HT-29 (cell line): Measurements from ENCODE around the gene SLC43A3. TPM values are rescaled to one million over a fixed set of nuclear protein-coding genes. Genes with fewer than 3 reads are reported as not detected.

Experiments
- DNase-seq: peaks from one replicate; pipeline ENCODE4 v3.0.0-alpha.2; 2015; ENCODE audit warnings: low spot score
- total RNA-seq: library from RNA; depleted of rRNA; stranded (reverse); fragments of >200 nt; shearing (Covaris generic); gene quantifications from 2 replicates; pipeline ENCODE4 v1.2.3, GENCODE V29; 2014

The SLC43A3 gene
- total RNA-seq, 1 experiment from 2014 or later, result not detected

DNA sequence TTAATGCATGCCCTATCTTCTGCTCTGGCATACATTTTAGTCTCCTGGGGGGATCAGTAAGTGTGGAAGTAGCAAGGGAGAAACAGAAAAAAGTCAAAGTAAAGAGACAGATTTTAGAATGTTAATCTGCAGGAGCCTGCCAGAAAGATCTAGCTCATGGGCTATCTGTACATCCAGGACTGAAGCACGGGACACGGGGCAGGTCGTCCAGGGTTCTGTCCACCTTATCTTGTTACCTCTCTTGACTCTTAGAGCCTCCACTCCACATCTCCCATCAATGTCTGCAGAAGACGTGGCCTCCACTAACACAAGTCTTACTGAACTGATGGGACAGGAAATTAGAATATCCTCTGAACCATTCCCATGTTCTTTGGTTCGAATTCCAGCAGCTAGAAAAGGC is 1.7 kb upstream of the SLC43A3 start:
- no peak for DNase-seq

DNA sequence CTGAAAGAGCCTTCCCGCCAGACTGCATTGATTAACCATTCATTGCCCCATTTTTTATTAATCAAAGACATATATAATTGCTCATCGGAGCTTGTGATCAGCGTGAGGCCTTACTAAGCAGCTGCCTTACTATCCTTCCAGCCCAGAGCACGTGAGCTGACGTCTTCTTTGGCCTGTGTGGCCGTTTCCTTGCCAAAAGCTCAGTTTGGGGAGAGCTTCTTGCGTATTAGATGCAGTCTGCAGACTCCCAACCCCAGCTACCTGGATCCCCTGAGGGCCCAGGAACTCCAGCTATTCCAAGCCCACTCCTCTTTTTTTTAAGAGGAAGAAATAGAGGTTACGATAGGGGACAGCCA is 784 bp upstream of the SLC43A3 start:
- no peak for DNase-seq

DNA sequence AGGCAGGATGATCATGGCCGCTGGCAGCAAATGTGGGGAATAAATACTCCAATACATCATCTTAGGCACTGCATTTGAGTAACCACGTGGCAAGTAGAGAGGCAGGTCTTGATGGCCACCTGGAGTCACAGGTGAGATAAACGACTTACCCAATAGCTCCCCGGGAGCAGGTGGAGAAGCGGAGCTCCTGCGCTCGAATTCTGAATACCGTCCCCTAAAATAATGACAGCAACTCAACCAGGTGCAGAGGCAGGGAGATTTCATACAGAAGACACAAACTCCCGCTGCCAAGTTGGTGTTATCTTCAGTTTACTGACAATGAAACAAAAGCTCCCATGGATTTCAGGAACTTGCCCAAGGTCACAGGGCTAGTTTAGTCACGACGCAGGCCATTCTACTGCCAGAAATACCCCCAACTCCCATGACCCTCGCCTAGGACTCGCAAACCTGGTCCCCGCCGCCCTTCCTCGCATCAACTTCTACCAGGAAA is 437 bp downstream of the SLC43A3 start:
- no peak for DNase-seq

DNA sequence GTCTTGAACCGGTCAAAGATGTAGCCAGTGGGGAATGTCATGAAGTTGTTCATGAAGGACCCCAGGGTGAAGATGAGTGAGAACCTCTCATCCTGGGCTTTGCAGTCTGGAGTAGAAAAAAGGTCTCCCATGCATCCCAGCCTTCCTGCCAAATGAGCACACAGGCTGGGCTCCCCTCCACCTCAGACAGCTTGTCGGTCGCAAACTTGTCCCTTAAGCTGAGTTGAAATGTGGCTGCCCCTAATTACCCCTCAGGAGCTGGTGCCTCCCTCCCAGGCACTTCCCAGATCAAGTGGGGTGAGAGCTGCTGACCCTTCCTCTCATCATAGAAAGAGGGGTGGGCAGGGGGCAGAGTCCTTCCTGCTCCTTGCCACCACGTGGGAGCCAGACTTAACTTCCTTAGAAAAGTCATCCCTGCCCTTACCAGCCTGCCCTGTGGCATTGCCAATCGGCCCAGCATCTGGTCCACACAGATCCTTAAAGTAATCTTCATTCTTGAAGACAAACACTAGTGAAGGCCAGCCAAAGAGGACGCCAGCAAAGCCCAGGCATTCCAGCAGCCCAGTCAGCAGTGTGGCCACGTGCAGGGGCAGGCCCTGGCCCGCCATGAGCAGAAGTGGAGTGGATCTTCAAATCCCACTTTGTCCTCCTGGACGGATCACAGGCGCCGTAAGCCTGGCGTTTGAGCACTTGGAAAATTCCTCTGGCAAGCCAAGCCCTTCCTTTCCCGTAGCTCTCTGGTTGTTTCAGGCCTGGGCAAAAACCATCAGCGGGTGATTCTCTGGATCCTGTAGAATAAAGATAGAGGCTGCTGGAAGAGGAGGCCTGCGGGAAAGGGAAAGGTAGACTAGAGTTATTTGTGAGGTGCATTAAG is 1.1 kb downstream of the SLC43A3 start:
- no peak for DNase-seq

DNA sequence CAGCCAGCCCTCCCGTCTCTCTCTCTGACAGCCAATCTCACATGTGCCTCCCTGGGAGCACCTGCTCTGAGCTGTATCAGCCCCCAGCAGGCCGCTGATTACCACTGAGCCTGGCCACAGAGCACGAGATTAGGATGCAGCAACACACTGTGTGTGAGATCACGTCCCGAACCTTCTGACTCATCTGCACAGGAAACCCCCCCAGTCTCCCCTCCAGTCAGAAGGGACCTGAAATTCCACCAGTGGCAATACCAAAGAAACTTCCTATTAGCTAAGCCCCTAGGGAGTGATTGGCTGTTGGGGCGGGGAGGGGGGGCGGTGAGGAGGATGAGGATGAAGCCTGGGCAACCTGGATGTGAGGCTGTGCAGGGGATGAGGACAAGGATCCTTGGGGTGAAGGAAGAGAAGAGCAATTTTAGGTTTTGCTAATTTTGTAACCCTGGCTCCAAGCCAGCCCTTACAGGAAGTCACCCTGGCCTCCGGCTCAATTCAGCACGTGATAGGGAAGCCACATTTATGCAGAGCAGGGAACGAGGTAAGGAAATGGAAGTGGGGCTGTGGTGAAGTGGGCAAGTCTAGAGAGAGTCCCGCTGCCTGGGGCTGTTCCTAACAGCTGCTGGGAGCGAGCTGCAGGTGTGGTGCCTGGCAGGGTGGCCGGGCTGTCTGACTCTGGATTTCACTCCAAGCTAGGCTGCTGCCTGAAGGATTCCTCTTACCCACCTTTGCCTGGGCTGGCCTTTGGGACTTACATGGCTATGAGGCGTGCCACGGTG is 1.9 kb downstream of the SLC43A3 start:
- no peak for DNase-seq

DNA sequence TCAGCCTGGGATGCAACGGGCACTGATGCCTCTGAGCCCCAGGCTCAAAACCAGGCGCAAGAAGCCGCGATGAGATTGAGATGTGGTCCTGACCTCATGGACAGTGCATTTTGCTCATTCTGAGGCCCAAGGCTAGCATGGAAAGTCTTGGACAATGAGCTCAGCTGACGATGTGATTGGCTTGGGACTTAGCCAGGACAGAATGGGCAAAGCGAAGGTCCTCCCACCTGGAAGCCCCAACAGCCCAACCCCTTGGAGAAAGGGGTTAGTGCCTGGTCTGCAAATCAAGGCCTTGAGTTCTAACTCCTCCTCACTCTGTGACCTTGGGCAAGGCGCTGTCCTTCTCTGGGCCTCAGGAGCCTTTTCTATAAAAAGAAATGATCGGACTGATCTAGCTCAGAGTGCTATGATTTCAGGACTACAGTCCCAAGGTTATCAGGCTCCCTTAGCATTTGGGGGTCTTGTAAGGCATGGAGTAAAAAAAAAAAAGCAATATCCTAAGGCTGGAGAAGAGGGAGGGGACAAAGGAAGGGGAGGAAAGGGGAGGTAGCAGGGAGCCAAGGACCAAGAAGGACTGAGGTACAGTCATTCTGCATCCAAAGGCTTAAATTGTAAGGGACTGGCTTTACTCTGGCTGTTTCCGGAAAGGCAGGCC is 2.7 kb downstream of the SLC43A3 start:
- no peak for DNase-seq

DNA sequence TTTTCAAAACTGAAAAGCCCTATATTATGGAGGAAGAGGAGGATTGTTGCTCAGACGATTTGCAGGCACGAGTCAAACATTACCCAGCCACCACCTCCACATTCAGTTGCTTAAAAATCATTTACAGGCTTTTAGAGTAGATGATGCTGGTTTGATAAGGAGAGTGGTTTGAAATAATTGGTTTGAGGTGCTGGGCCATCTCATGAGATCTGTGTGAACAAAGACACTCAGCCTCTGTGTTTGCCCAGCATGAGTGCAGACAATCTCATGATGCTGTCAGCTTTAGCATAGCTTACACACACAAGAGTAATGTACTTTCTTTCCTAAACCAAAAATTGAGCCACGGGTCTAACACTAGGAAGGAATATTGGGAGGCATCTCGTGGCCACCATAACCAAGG is 4.3 kb downstream of the SLC43A3 start:
- no peak for DNase-seq

DNA sequence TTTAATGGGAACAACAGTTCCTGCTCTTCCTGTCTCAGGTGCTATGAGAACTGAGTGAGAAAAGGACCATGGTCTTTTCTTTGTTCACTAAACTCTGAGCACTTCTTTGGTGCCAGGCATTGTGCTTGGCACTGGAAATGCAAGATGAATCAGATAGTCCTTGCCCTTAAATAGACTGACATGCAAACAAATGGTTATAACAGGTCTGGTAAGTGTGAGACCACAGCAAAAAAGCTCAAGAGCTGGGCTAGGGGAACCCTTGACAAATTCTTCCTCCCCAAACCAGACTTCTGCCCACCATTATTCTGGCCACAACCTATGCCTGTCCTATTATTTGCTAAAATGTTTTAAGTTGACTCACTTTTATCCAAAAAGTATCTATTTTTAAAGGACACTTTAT is 5.1 kb downstream of the SLC43A3 start:
- no peak for DNase-seq

DNA sequence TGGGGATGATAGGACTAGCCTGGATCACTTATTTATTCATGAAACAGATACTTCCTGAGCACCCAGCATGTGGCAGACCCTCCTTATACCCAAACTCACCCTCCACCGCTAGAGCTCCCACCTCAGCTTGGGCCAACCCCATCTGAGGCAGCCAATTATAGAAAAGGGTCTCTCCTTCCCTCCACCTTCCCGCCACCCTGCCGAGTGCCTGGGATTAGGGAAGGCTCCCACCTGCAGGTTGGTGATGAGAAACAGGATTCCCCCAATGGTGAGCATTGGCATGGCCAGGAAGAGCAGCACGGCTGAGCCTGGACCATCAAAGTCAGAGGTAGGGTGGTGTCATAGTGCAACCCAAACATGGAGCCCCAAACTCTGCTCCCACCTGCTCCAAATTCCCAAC is 5.9 kb downstream of the SLC43A3 start:
- DNase-seq, result no peak

DNA sequence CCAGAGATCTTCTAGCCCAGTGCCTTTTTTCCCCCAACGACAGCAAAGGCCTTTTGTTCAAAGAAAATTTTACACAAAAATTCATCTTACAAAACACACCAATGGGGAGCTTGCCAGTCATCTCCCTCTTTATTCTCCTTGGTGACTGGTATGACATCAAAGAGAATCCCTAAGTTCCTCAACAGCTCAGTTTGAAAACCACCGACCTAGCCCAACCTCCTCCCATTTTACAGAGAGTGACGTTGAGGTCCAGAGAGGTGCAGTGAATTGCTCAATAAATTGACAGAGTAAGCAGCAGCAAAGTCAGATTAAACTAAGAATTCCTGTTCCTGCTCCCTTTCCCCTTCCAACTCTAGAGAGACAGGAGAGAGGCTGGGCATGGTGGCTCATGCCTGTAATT is 7.8 kb downstream of the SLC43A3 start:
- no peak for DNase-seq

DNA sequence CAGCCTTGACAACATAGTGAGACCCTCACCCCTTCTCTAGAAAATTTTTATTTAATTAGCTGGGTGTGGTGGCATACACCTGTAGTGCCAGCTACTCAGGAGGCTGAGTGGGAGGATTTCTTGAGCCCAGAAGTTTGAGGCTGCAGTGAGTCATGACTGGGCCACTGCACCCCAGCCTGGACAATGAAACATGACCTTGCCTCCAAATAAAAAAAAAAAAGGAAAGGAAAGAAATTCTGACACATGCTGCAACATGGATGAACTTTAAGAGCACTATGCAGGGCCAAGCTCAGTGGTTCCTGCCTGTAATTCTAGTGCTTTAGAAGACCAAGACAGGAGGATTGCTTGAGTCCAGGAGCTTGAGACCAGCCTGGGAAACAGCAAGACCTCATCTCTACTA is 8.8 kb downstream of the SLC43A3 start:
- no peak for DNase-seq

DNA sequence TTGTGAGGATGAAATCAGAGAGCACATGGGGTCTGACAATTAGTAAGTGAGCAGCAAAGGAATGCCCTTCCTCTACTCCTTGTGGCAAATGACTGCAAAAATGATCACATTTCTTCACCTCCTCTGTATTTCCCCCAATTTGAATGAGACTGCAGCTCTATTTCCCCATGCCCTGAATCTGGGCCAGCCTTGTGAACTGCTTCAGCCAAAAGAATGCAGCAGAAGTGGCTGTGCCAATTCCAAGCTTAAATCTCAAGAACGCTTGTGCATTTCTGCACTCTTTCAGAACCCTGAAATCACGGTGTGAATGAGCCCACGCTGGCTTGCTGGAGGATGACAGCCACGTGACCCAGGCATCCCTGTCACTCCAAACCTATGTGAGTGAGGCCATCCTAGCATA is 9.9 kb downstream of the SLC43A3 start:
- DNase-seq, result no peak

DNA sequence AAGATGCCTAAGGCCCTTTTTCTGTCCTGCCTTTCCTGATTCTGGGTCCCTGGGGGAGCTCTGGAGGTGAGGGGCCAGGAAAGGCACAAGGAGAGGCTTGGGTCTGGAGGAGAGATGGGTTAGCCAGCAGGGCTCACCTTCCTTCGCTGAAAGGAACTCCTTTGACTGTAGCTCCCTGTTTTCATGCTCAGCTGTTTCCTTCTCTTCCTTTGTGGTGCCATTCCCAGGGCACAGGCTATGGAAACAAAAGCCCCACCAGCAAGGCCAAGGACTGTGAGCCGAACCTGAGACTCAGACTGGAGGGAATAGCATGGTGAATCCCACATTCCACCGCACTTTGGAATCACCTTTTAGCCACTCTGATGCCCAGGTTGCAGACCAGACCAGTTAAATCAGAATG is 10.5 kb downstream of the SLC43A3 start:
- no peak for DNase-seq

DNA sequence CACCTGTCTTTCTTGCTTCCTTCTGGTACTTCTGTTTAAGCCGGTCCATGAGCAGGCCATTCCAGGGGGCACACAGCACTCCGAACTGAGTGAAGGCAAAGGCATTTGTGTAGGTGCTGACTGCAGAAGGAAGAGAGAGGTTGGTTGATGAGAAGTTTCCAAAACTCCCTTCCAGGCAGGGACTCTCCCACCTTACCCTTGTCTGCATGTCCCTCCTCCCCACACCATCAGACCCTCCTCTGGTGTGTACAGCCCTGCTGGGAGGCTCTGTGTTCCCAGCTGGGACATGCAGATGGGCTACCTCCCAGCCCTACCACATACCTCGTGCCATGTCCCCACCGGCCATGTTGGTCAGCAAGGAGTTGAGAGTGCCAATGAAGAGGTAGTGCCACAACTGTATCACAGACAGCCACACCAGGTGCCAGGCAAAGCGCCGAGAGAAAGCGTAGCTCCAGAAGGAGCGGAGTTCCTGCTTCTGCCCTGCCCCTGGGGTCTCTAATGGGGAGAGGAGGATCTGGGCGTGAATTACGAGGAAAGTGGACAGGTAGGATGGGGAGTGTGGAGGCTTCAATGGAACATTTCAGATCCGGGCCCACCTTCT is 12.2 kb downstream of the SLC43A3 start:
- DNase-seq, result no peak

DNA sequence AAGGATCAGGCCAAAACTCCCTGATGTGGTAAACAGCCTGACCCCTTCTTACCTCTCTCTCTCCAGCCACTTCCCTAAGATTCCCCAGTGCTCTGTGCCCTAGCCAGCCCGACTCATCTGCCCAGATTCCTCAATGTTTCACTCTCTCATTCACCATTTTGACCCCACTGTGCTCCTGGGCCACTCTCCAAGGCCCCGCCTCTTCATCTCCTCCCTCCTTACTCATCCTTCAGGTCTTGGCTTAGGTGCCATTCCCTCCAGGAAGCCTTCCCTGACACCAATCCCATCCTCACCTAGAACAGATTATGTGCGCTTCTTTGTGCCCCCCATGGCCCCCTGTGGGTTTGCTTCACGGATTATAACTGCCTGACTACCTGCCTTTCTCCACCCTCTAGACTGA is 13.2 kb downstream of the SLC43A3 start:
- DNase-seq, result no peak

DNA sequence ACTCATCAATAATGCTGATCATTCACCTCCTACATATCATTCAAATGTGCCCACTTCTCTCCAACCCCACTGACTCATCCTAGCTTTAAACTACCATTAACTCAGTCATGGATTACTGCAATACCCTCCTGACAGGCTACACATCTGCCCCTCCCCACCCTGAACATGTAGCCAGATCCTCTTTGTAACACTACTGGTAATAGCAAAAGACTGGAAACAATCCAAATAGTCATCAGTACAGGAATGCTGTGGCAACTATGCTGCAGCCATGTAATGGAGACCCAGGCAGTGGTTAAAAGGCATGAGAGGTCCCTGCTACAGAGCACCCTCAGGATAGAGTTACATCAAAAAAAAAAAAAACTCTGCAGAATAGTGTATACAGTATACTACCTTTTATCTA is 16.6 kb downstream of the SLC43A3 start:
- DNase-seq, result no peak

DNA sequence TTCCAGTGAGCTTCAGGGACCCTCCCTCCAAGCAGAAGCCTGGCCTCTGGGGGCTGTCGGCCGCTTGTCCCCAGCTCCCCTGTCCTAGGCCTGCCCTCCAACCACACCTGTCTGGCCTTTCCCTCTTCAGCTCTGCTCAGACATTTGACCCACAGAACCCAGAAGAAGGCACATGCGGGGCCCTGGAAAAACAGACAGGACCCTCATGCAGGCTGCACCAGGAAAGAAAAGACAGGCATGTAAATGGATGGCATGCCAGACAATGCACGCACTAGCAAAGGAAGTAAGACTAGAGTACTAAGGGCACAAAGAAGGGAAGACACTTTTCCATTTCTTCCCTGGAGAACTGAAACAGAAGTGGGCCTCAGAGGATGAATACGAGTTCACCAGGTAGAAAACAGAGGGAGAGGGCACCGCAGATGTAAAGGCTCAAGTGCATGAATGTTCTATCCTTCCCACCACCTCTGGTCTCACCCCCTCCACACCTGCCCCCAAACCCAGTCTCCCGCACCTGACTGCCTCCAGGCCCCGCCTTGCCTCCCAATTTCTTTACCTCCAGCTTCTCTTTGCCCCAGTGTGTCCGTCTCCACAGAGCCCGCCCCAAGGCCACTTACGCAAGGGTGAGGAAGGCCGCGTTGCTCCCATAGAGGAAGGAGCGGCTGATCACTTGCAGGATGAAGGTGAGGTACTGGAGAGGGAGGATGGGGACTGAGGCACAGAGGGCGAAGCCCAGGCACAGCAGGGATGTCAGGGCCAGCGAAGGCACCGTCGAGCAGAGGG is 17.4 kb downstream of the SLC43A3 start:
- DNase-seq, result no peak

DNA sequence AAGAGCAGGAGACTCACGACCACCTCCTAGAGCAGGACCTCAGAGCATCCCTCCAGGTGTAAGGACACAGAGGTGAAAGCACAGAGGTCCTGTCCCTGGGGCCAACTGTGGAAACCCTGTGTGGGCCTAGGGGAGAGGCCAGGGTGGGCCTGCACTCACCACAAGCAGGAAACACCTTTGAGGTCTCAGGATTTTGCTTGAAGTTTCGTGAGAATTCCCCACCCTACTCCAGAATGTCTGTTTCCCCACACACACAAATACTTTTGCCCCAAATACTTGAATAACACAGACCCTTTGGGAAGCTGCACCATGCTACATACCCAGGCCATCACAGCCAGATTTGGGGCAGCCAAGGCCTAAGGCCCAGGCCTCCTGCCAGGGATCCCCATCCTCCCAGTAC is 18.1 kb downstream of the SLC43A3 start:
- no peak for DNase-seq

DNA sequence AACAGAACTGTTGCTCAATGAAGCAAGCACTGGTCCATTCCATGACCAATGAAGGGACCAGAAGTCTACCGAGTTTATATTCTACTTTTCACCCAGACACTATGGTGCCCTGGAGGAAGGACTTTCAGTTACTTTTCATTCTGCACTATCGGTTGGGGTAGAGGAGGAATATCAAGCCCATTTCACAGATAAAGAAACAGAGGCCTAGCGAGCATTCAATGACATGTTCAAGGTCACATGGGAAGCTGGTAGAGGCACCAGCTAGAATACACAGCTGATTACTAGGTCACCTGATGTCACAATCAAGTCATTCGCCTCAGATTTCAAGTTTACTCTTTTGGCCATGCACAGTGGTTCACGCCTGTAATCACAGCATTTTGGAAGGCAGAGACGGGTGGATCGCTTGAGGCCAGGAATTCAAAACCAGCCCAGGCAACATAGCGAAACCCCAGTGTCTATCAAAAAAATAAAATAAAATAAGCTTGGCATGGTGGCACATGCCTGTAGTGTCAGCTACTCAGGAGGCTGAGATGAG is 18.9 kb downstream of the SLC43A3 start:
- no peak for DNase-seq

DNA sequence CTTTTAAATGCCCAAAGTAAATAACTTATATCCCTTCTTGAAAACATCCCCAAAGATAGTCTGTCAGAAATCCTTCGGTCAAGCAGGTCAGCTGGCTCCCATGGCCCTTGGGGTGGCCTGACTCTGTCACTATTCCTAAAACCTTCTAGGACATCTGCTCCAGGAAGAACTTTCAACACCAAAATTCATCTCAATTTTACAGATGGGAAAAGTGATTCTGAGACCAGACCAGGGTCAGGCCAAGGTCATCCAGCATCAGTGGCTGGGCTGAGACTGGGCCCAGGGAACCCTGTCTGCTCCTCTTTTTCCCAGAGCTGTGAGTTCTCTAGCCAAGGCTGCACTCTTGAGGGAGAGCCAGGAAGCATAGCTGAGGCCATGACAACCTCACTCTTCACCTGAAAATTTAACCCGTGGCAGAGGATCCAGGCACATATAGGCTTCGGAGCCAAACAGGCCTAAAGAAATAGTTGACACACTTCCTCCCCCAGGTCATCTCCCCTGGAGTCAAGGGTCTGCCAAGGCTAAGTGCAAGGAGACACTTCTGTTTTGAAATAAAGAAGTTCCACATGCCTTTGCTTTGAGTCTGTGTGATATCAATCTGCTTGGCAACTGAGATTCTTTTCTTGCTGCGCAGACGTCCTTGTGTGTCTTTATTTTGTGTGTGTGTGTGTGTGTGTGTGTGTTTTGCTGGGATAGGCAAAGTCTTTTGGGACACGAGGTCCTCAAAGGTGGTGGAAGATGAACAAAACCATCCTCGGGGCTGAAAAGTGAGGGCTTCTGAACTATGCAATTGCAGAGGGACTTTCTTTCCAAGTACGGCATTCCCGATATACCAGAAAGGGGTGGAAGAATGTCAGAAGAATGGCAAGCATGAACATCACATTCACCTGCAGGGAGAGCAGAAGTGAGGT is 19.7 kb downstream of the SLC43A3 start:
- no peak for DNase-seq
